Gastroesophageal sphincter (tissue), 4 donors: ENCODE data around the gene MAP3K9. TPM values are rescaled to one million over a fixed set of nuclear protein-coding genes. Genes with fewer than 3 reads are reported as not detected.

ENCODE experiments used
- ATAC-seq: fragments of 150-250 bp; one replicate; pipeline ENCODE4 v1.9.1; 2016; ENCODE audit warnings: mild to moderate bottlenecking, moderate library complexity
- H3K27ac ChIP-seq, 4 donors: fragments of 200-600 bp; sonication (generic) in 3 of 4; 1 replicate in 3 of 4; 2 replicates in 1 of 4; pipeline ENCODE4 v1.5.1; 2016 to 2019
- H3K27me3 ChIP-seq: fragments of 200-600 bp; sonication (generic); one replicate; pipeline ENCODE4 v1.5.1; 2019
- H3K36me3 ChIP-seq, 2 donors: fragments of 200-600 bp; sonication (generic); one replicate each; pipeline ENCODE4 v1.5.1; 2019; ENCODE audit warnings: control low read depth in 1 of 2
- H3K4me1 ChIP-seq, 3 donors: fragments of 200-600 bp; sonication (generic); 1 replicate in 2 of 3; 2 replicates in 1 of 3; pipeline ENCODE4 v1.5.1; 2016 to 2019; ENCODE audit warnings: control low read depth in 2 of 3
- H3K4me3 ChIP-seq, 2 donors: fragments of 200-600 bp; sonication (generic); one replicate each; pipeline ENCODE4 v1.5.1; 2019; ENCODE audit warnings: mild to moderate bottlenecking in 1 of 2, moderate library complexity in 1 of 2
- H3K9me3 ChIP-seq, 3 donors: fragments of 200-600 bp; sonication (generic); one replicate each; pipeline ENCODE4 v1.5.1; 2017 to 2019; ENCODE audit warnings: control low read depth in 2 of 3
- EP300 ChIP-seq: sonication (generic); formaldehyde crosslinking; IDR thresholded peaks from one replicate; pipeline ENCODE4 v1.6.1; 2017; ENCODE audit warnings: antibody characterized with exemption, mild to moderate bottlenecking
- POLR2A ChIP-seq, 2 donors: fragments of 450-650 bp; IDR thresholded peaks; one replicate each; pipeline ENCODE4 v1.6.1; 2017; ENCODE audit warnings: antibody characterized with exemption in 2 of 2, mild to moderate bottlenecking in 2 of 2, moderate library complexity in 1 of 2
- POLR2AphosphoS5 ChIP-seq: sonication (generic); formaldehyde crosslinking; IDR thresholded peaks from one replicate; pipeline ENCODE4 v1.6.1; 2017; ENCODE audit warnings: antibody characterized with exemption
- WGBS, 2 donors: methylation state at CpG; one replicate each; pipeline ENCODE4 v1.1.5; 2018; ENCODE audit warnings: low coverage in 1 of 2; 5-methylcytosine and 5-hydroxymethylcytosine counted together
- total RNA-seq, 4 donors: library from RNA; depleted of rRNA; stranded (reverse); fragments of >200 nt; gene quantifications; one replicate each; pipeline ENCODE4 v1.1.0, GENCODE V29; 2016
- TF ChIP-seq, protein P1 (sequence below), 4 experiments: fragments of 200-600 bp in 2 of 4; fragments of 450-650 bp in 2 of 4; sonication (generic) in 1 of 4; IDR thresholded peaks; one replicate each; pipeline ENCODE4 v1.5.1; 2017 to 2019; ENCODE audit warnings: antibody characterized with exemption in 4 of 4, mild to moderate bottlenecking in 2 of 4, moderate library complexity in 2 of 4

Gene MAP3K9
- total RNA-seq, 4 donors from 2014 or later = 0.62 to 2.4 (median 0.97) TPM

DNA sequence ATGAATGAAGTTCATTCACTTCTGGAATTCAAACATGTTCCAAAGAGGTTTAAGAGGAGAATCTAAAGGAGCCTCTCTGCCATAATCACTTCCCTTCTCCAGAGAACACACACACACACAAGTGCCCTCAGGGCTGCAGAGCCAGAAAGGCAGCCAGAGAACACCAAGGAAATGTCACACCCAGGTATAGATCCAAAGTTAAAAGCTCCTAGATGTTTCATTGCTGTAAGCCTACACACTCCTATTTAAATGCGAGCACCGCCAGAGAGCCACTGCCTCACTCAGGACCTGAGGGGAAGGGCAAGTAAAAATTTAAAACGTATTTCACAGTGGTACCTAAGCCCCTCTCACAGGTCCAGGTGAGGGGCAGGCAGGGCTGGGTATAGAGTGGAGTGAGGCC is 85.2 kb downstream of the MAP3K9 start:
- no peaks in the 10 kb centered on the region for H3K4me1 ChIP-seq
- ATAC-seq = no peak
- no peak overlapping the region for H3K27ac ChIP-seq
- H3K36me3 ChIP-seq = no peaks in the 10 kb centered on the region
- no peak overlapping the region for H3K4me3 ChIP-seq
- TF ChIP-seq POLR2A (IDR thresholded peaks at IDR 0.05) (no peak), POLR2AphosphoS5 (no peak), EP300 (no peak)
- TF ChIP-seq, protein P1, sequence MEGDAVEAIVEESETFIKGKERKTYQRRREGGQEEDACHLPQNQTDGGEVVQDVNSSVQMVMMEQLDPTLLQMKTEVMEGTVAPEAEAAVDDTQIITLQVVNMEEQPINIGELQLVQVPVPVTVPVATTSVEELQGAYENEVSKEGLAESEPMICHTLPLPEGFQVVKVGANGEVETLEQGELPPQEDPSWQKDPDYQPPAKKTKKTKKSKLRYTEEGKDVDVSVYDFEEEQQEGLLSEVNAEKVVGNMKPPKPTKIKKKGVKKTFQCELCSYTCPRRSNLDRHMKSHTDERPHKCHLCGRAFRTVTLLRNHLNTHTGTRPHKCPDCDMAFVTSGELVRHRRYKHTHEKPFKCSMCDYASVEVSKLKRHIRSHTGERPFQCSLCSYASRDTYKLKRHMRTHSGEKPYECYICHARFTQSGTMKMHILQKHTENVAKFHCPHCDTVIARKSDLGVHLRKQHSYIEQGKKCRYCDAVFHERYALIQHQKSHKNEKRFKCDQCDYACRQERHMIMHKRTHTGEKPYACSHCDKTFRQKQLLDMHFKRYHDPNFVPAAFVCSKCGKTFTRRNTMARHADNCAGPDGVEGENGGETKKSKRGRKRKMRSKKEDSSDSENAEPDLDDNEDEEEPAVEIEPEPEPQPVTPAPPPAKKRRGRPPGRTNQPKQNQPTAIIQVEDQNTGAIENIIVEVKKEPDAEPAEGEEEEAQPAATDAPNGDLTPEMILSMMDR (IDR thresholded peaks at IDR 0.05) = no peak
- no peaks in the 10 kb centered on the region for H3K9me3 ChIP-seq
- H3K27me3 ChIP-seq = peaks cover under 1% of the 10 kb centered on the region
- 60 to 80% methylated on average over 1 to 3 of the region's 3 CpGs for WGBS, 2 donors

DNA sequence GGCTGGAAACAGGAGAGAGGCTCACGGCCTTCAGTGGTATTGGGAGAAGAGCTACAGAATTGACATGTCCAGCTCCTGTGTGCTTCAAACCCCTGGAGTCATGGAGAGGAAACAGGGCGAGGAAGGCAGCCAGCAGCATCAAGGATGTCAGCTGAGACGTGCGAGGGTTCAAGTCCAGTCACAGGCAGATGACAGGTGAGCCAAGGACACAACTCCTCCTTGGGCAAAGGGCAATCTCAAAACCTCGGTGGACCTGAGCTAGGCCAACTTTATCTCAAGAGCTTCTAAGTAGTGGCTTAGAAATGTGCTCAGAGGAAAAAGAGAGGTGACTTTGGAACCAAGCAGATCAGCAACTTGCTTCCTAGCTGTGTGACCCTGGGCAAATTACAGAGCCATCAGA is 86.0 kb downstream of the MAP3K9 start:
- no peak for ATAC-seq
- H3K9me3 ChIP-seq = no peaks in the 10 kb centered on the region
- 87 to 90% methylated on average over 2 to 3 of the region's 5 CpGs for WGBS, 2 donors
- peaks cover 8% of the 10 kb centered on the region for H3K27me3 ChIP-seq
- no peak overlapping the region for H3K27ac ChIP-seq
- no peaks in the 10 kb centered on the region for H3K36me3 ChIP-seq
- TF ChIP-seq POLR2AphosphoS5 = no peak
- TF ChIP-seq POLR2A (IDR thresholded peaks at IDR 0.05) = no peak
- H3K4me1 ChIP-seq = no peaks in the 10 kb centered on the region
- no peak overlapping the region for H3K4me3 ChIP-seq

DNA sequence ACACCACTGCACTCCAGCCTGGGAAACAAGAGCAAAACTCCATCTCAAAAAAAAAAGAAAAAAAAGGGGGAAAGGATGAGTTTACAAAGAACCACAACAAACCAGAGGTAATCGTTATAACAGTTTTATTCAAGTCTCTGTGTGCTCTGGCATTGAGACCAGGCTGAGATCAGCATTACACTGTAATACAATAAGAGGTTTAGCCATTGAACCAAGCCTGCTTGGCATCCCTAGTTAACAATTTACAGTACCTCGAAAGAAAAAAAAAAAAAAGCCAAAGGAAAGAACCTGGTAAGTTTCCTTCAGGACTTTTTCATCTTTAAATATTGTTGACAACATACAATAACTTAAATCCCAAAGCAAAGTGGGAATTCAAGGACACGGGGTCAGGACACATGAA is 86.9 kb downstream of the MAP3K9 start:
- no peak for ATAC-seq
- TF ChIP-seq POLR2A (IDR thresholded peaks at IDR 0.05) (no peak), POLR2AphosphoS5 (no peak), EP300 (no peak)
- TF ChIP-seq, protein P1 (IDR thresholded peaks at IDR 0.05) = no peak
- Histone ChIP-seq H3K27me3 (peaks cover 11% of the 10 kb centered on the region), H3K27ac (no peak overlapping the region), H3K4me3 (no peak overlapping the region), H3K9me3 (no peaks in the 10 kb centered on the region), H3K36me3 (no peaks in the 10 kb centered on the region), H3K4me1 (no peaks in the 10 kb centered on the region)
- WGBS, 2 donors = 87 to 93% methylated on average over 2 to 3 of the region's 3 CpGs

DNA sequence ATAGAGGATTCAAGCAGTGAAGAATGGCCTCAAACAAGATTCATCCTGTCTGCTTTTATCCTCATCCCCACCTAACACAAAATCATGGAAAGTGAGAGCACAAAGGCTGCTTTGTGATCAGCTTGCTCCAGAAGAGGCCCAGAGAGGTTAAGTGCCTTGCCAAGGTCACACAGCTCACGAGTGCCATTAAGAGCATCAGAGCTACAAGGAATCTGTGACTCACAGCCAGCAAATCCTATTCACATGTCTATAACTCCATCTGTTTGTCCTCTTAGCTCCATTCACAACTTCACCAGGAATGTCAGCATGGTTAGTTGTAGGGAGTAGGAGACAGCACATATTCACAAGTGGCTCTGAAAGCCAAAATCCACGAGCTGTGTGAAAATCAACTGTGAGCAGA is 87.8 kb downstream of the MAP3K9 start:
- no peak for ATAC-seq
- H3K9me3 ChIP-seq = no peaks in the 10 kb centered on the region
- 60% methylated on average over 1 of the region's 2 CpGs; no CpG with 5 or more reads in 1 of the 2 donors for WGBS, 2 donors

DNA sequence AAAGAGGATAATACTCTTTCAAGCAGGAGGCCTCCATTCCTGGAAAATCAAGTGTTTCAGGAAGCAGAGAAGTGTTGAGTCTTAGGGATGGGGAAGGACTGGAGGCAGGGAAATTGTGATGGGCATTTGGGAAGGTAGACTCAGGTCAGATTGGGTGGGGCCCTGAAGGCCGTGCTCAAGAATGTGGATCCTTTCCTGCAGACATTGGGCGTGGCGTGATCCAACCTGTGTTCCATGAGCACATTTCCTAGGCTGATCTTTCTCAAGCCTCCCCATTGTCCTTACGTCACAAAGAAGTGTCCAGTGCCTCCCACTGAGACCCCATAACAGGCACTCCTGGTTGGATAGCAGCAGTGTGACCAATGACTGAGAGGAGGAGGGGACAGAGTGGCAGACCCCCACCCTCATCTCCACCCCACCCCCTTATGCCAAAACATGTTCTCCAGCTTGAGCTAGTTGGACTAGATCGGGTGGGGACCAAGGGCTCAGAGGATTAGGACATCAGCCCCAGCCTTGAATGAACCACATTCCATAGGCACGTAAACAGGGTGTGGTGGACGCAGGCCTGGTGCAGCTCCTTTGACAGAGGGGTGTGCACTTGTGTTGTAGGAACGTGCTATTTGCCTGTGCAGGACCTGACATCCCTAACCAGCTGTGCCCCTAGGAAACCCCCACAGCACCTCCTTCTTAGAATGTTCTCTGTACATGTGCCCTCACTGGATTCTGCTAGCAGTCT is 90.8 kb downstream of the MAP3K9 start:
- H3K27me3 ChIP-seq = peaks cover 20% of the 10 kb centered on the region
- no peaks in the 10 kb centered on the region for H3K36me3 ChIP-seq
- no peak overlapping the region for H3K27ac ChIP-seq
- no peak overlapping the region for H3K4me3 ChIP-seq
- ATAC-seq = no peak
- no peaks in the 10 kb centered on the region for H3K9me3 ChIP-seq
- WGBS, 2 donors = 75% methylated on average over 2 of the region's 8 CpGs; no CpG with 5 or more reads in 1 of the 2 donors
- TF ChIP-seq POLR2AphosphoS5 (no peak), EP300 (no peak)
- TF ChIP-seq, protein P1 (IDR thresholded peaks at IDR 0.05) = no peak
- peaks cover 0 to 9% (median 0%) of the 10 kb centered on the region in 3 donors for H3K4me1 ChIP-seq

More for the DNA sequence above, 87.8 kb downstream of the MAP3K9 start:
- H3K27ac ChIP-seq = no peak overlapping the region
- no peaks in the 10 kb centered on the region for H3K4me1 ChIP-seq
- TF ChIP-seq EP300 = no peak
- no peak for TF ChIP-seq POLR2A (IDR thresholded peaks at IDR 0.05)
- TF ChIP-seq, protein P1 (IDR thresholded peaks at IDR 0.05) = no peak
- TF ChIP-seq POLR2AphosphoS5 = no peak
- peaks cover 11% of the 10 kb centered on the region for H3K27me3 ChIP-seq
- no peak overlapping the region for H3K4me3 ChIP-seq
- H3K36me3 ChIP-seq = no peaks in the 10 kb centered on the region
